OCI-LY1 (cell line): ENCODE data around the gene ZNF846.

Source experiments
- EZH2 ChIP-seq: fragments of 200-600 bp; sonication (generic), shearing (Covaris generic); IDR thresholded peaks from 2 replicates; pipeline ENCODE4 v1.8.0; 2017; ENCODE audit warnings: borderline replicate concordance, mixed run types, mild to moderate bottlenecking, antibody characterized with exemption, low read length, moderate library complexity, mixed read lengths
- TF ChIP-seq, protein P1 (sequence below): fragments of 200-600 bp; sonication (generic), shearing (Covaris generic); IDR thresholded peaks from 2 replicates; pipeline ENCODE4 v1.5.1; 2017; ENCODE audit warnings: mild to moderate bottlenecking, antibody characterized with exemption, low read length, moderate library complexity, mixed read lengths

DNA sequence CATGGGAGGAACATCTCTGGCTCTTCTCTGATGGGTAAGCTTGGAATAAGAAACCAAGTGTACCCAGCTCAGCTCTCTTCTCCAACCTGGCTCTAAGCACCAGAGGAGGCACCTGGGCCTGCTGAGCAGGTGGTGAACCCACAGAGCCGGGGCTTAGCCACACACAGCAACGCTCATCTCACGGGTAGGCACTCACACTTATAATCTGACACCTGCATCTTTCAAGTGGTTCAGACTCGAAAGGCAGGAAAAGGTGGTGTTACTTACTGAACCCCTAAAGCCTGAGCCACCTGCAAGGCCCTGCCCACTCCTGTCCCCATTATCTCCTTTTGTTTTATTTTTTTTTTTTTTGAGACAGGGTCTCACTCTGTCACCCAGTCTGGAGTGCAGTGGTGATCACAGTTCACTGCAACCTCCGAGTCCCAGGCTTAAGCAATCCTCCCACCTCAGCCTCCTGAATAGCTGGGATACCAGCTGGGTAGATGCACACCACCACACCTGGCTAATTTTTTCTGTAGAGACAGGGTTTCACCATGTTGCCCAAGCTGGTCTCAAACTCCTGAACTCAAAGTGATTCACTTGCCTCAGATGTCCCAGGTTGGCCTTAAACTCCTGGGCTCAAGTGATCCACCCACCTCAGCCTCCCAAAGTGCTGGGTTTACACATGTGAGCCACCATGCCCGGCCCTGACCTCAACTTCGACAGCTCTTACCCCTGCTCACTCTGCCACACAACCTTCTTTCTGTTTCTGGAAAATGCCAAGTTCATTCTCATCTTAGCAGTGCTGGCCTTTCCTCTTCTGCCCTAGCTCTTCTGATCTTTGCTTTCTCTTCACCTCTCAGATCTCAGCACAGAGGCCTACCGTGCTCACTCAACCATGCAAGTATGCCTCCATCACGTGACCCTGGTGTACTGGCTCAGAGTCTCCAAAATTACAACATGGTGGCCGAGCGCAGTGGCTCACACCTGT, 40.6 kb upstream of the ZNF846 start:
- TF ChIP-seq, protein P1, sequence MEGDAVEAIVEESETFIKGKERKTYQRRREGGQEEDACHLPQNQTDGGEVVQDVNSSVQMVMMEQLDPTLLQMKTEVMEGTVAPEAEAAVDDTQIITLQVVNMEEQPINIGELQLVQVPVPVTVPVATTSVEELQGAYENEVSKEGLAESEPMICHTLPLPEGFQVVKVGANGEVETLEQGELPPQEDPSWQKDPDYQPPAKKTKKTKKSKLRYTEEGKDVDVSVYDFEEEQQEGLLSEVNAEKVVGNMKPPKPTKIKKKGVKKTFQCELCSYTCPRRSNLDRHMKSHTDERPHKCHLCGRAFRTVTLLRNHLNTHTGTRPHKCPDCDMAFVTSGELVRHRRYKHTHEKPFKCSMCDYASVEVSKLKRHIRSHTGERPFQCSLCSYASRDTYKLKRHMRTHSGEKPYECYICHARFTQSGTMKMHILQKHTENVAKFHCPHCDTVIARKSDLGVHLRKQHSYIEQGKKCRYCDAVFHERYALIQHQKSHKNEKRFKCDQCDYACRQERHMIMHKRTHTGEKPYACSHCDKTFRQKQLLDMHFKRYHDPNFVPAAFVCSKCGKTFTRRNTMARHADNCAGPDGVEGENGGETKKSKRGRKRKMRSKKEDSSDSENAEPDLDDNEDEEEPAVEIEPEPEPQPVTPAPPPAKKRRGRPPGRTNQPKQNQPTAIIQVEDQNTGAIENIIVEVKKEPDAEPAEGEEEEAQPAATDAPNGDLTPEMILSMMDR = no peak
- TF ChIP-seq EZH2 = no peak
